ENCODE data around the gene AKAP14.
"Not testable (repeated sequence)": the region's sequence is repeated elsewhere in the genome, so short reads cannot be mapped to it uniquely, and the experiment has no call there.

The AKAP14 gene

GRCh38 chrX:119895843-119896326, at the start of gene AKAP14:
TSS of gene AKAP14 (plus strand) at chrX:119895893. CDS start at chrX:119903224, 7,331 bp downstream.
- DNase-seq (ENCODE audit: low read depth), result no peak

- peak; percentile 86 for DNase-seq (ENCODE audit: low read depth)
Observed at GRCh38 chrX:119852382-119853353, 43.0 kb upstream of the AKAP14 start, which contains the start of gene UPF3B. TSS of gene UPF3B (minus strand) at chrX:119852963. CDS start at chrX:119852928, 35 bp downstream.

- DNase-seq (ENCODE audit: low read depth), result no peak
Observed at GRCh38 chrX:119853444-119853843, 42.2 kb upstream of the AKAP14 start.

GRCh38 chrX:119870626-119871131, 25.0 kb upstream of the AKAP14 start:
- DNase-seq (ENCODE audit: low read depth), result no peak

DNA sequence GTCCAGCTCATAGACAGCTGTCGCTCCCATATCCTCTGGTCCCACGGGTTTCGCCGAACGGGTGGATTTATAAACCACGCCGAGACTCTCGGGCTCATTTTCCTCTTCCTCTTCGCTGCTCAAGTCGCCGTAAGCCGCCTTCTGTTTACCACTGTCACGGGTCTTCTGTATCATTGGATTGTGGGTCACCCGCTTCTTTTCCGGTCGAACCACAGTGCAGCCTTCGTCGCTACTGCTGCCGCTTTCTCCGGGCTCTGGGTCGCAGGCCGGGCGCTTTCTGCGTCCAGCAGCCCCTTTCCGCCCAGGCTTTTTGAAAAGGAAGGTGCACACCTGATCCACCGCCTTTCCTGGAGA, 24.5 kb upstream of the AKAP14 start:
- DNase-seq (ENCODE audit: low read depth), result no peak

GRCh38 chrX:119871599-119872395, 23.9 kb upstream of the AKAP14 start, which contains the start of the genes NDUFA1 and RNF113A:
TSS of gene NDUFA1 (plus strand) at chrX:119871832. CDS start at chrX:119871912, 80 bp downstream.
TSS of gene RNF113A (minus strand) at chrX:119871733. CDS start at chrX:119871613, 120 bp downstream.
- peak; percentile 44 for DNase-seq (ENCODE audit: low read depth)

GRCh38 chrX:119878740-119879139, 17.0 kb upstream of the AKAP14 start:
- DNase-seq (ENCODE audit: low read depth), result no peak

DNA sequence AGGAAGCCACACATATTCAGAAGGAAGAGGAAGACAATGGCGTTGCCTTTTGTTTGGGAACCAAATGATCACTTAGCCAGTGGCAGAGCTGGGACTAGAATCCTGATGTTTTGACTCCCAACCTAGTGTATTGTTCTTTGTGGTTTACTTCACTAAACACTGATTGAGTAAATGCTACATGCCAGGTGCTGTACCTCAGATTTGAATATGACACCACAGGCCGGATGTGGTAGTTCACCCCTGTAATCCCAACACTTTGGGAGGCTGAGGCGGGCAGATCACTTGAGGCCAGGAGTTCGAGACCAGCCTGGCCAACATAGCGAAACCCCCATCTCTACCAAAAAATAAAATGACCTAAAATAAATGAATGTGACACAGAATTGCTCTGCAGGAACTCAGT, 15.6 kb upstream of the AKAP14 start:
- no peak for DNase-seq (ENCODE audit: low read depth)

- DNase-seq (ENCODE audit: low read depth), result no peak
Observed at GRCh38 chrX:119880552-119881437, 14.9 kb upstream of the AKAP14 start.

DNA sequence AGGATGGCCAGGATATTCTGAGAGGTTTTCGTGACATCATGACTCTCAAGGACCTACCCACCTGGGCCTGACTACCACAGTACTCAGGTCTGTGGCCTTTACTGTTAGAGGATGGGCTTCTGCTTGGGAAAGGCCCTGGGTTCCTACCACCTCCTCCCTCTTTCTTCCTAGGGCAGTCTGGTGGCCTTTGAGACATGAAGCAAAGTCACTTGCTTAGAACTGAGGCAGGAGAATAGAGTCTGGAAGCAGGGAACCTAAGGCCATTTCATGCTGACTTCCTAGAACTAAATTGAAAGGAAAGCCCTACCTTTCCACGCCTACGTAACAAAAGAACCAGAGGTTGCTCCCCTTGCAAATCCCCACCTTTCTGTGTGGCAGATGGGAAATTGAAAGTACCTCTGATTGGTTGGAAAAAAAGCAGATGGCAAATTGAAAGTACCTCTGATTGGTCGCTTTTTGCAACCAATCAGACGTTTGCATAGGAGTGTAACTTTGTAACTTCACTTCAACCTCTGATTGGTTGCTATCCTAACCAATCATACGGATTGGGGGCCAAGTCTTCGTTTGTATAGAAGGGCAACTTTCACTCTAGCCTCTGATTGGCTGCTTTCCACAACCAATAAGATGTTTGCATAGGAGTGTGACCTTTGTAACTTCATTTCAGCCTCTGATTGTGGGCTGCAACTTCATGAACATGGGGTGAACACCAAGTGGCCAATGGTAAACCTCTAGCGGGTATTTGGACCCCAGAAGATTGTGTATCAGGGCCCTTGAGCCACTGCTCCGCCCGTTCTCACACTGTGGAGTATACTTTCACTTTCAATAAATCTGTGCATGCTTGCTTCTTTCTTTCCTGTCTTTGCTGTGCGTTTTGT, 9.9 kb upstream of the AKAP14 start:
- DNase-seq (ENCODE audit: low read depth), result no peak

- no peak for DNase-seq (ENCODE audit: low read depth)
Observed at GRCh38 chrX:119887721-119888425, 7.8 kb upstream of the AKAP14 start.

DNA sequence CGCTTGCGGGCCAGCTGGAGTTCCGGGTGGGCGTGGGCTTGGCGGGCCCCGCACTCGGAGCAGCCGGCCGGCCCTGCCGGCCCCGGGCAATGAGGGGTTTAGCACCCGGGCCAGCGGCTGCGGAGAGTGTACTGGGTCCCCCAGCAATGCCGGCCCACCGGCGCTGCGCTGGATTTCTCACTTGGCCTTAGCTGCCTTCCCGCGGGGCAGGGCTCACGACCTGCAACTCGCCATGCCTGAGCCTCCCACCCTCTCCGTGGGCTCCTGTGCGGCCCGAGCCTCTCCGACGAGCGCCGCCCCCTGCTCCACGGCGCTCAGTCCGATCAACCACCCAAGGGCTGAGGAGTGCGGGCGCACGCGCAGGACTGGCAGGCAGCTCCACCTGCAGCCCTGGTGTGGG, 5.1 kb upstream of the AKAP14 start:
- not testable (repeated sequence) for DNase-seq (ENCODE audit: low read depth)

DNA sequence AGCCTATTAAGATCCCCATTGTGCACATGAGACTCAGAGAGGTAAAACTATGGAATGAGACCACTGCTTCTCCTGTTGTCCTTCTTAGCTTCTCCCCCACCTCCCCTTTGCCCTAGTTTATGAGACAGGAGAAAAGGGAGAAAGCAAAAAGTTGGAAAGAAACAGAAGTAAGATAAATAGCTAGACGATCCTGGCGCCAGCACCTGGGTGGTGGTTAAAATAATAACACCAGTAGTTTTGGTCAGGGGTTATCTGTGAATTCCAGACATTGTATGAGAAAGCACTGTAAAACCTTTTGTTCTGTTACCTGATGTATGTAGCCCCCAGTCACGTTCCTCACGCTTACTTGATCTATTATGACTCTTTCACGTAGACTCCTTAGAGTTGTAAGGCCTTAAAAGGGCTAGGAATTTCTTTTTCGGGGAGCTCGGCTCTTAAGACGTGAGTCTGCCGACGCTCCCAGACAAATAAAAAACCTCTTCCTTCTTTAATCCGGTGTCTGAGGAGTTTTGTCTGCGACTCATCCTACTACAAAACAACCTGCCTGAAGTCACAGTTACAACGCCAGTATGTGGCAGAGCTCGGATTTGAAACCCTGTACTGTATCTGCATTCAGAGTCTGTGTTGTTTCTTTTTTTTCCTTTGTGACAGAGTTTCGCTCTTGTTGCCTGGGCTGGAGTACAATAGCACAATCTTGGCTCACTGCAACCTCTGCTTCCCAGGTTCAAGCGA, 3.6 kb upstream of the AKAP14 start:
- not testable (repeated sequence) for DNase-seq (ENCODE audit: low read depth)

- no peak for DNase-seq (ENCODE audit: low read depth)
Observed at GRCh38 chrX:119899125-119899524, 3.4 kb downstream of the AKAP14 start.

GRCh38 chrX:119900976-119901375, 5.3 kb downstream of the AKAP14 start:
- no peak for DNase-seq (ENCODE audit: low read depth)

- no peak for DNase-seq (ENCODE audit: low read depth)
Observed at GRCh38 chrX:119916310-119916709, 20.6 kb downstream of the AKAP14 start.

DNA sequence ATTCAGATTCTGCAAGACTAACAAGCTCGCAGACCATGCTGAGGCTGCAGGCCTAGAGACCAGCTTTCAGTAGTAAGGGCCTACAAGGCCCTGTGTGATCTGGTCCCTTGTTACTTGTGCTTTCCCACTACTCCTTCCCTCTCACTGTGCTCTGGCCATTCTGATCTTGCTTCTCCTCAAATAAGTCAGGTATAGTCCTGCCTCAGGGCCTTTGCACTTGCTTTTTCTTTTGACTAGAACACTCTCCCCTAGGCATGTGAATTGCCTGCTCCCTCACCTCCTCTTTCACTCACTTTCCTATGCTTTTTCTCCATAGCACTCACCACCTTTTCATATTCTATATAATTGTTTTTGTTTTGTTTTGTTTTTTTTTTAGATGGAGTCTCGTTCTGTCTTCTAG, 22.2 kb downstream of the AKAP14 start:
- no peak for DNase-seq (ENCODE audit: low read depth)

GRCh38 chrX:119919835-119920585, 24.3 kb downstream of the AKAP14 start:
- no peak for DNase-seq (ENCODE audit: low read depth)

Measured in GM04503 (cell line).